HG03095 (cell line): Measurements from ENCODE around the gene POU4F3.

Experiments
- ATAC-seq: cut with Tn5 transposase; IDR thresholded peaks from one replicate; pipeline ENCODE4 v1.9.1; 2021; ENCODE audit warnings: moderate library complexity; ENCODE audit not compliant: unreplicated experiment

The POU4F3 gene

GRCh38 chr5:146390469-146390868, 51.8 kb downstream of the POU4F3 start:
- ATAC-seq: no peak
